NK-92 (cell line): ENCODE measurements around the gene ADGRF3.
"Not testable (repeated sequence)": the region's sequence is repeated elsewhere in the genome, so short reads cannot be mapped to it uniquely, and the experiment has no call there.

Experiments
- DNase-seq: peaks from one replicate; lab custom pipeline; 2025; ENCODE audit not compliant: unreplicated experiment; lab: John Stamatoyannopoulos, UW

Gene ADGRF3, protein sequence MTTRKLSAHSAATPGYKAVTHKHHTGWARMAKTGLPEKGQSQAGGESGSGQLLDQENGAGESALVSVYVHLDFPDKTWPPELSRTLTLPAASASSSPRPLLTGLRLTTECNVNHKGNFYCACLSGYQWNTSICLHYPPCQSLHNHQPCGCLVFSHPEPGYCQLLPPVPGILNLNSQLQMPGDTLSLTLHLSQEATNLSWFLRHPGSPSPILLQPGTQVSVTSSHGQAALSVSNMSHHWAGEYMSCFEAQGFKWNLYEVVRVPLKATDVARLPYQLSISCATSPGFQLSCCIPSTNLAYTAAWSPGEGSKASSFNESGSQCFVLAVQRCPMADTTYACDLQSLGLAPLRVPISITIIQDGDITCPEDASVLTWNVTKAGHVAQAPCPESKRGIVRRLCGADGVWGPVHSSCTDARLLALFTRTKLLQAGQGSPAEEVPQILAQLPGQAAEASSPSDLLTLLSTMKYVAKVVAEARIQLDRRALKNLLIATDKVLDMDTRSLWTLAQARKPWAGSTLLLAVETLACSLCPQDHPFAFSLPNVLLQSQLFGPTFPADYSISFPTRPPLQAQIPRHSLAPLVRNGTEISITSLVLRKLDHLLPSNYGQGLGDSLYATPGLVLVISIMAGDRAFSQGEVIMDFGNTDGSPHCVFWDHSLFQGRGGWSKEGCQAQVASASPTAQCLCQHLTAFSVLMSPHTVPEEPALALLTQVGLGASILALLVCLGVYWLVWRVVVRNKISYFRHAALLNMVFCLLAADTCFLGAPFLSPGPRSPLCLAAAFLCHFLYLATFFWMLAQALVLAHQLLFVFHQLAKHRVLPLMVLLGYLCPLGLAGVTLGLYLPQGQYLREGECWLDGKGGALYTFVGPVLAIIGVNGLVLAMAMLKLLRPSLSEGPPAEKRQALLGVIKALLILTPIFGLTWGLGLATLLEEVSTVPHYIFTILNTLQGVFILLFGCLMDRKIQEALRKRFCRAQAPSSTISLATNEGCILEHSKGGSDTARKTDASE

GRCh38 chr2:26346454-26347053, at the start of gene ADGRF3:
ADGRF3 (minus strand) TSS chr2:26346789; CDS start chr2:26346234, 555 bp downstream.
- no peak for DNase-seq

GRCh38 chr2:26395394-26395793, 48.8 kb upstream of the ADGRF3 start:
- DNase-seq, result no peak

DNA sequence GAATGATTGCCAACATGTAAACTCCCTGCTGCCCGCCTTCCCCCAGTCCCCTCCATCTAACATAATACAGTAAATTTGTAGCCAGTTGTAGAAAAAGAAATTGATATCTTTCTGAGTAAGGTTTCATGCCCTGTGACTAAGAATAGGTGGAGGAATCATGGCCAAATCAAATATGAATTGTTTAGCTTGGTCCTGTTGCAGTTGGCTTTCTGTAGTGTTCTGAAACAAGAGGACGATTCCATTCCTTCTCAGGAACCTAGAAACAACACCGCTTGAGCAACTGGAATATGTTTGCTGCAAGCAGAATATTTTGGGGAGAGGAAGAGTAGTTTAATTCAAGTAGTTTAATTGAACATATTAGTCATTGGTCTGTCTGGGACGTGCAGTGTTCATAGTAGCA, 48.1 kb upstream of the ADGRF3 start:
- no peak for DNase-seq

DNA sequence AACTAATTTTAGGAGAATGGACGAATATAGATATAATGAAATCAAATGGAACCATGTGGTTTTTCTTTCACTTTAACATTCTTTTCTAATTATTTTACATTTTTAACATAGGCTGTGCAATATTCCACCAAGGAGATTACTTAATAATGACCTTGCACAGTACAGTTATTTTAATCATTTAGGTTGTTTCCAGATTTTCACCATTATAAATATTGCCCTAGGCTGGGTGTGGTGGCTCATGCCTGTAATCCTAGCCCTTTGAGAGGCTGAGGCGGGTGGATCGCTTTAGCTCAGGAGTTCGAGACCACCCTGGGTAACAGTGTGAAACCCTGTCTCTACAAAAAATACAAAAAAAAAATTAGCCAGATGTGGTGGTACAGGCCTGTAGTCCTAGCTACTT, 40.6 kb upstream of the ADGRF3 start:
- DNase-seq, result no peak

DNA sequence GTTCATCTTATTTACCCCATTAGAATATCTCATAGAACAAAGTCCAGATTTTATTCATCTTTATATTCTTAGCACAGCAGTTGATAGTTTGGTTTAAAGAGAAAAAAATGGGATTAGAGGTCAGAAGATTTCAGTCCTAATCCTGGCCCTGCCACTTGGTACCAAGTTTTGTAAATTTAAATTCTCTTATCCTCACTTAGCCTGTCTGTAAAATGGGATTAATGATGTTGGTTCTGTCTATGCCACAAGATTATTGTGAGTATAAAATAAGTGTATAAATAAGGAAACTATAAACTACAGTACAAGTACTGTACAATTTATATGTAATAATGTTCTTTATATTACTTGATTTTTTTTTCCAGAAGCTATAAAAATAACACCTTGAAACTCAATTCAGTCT, 38.0 kb upstream of the ADGRF3 start:
- DNase-seq, result no peak

DNA sequence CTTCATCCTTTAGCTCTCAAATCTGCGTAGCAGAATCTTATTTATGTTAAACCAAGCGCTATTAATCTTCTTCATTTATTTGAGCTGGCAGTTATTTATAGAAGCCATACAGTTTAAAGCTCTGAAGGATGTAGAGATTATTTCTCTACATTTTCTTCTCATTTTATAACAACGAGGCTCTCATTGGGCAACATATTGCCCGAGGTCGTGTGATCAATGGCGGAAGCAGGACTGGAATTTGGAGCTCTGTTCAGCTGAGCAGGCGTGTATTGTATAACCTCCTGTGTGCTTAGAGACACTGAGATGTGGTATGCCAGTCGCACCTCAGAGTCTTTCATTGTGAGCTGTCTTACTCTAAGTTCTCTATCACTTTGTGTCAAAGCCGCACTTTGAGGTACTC, 37.6 kb upstream of the ADGRF3 start:
- DNase-seq, result no peak

DNA sequence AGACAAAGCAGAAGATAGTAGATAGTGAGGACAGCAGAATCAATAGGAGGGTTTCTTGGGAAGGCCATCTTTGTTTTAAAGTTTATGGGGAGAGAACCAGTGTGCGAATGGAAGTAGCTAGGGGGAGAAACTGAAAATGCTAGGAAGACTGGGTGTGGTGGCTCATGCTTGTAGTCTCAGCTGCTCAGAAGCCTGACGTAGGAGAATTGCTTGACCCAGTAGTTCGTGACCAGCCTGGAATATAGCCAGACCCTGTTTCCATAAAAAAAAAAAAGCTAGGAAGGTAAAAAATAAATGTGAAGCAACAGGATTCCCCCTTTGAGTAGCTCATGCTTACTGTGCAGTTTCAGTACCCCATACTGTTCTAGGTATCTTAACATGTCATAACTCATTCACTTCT, 36.0 kb upstream of the ADGRF3 start:
- DNase-seq, result no peak

- no peak for DNase-seq
Observed at GRCh38 chr2:26380281-26380680, 33.7 kb upstream of the ADGRF3 start.

DNA sequence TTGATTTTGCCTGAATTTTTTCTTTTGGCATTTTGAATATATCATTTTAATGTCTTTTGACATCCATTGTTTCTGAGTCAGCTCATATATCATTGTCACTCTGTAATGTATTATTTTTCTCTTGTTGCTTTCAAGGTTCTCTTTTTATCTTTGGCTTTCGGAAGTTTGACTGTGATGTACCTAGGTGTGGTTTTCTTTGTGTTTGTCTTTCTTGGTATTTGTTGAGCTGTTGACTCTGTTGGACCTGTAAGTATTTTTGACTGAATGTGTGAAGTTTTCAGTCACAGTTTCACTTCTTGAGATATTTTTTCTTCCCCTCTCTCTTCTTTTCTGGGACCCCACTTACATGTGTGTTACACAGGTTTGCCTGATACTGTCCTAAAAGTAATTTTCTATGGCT, 30.2 kb upstream of the ADGRF3 start:
- no peak for DNase-seq

DNA sequence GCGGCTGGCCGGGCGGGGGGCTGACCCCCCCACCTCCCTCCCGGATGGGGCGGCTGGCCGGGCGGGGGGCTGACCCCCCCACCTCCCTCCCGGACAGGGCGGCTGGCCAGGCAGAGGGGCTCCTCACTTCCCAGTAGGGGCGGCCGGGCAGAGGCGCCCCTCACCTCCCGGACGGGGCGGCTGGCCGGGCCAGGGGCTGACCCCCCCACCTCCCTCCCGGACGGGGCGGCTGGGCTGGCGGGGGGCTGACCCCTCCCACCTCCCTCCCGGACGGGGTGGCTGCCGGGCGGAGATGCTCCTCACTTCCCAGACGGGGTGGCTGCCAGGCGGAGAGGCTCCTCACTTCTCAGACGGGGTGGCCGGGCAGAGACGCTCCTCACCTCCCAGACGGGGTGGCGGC, 24.3 kb upstream of the ADGRF3 start:
- DNase-seq, result not testable (repeated sequence)

DNA sequence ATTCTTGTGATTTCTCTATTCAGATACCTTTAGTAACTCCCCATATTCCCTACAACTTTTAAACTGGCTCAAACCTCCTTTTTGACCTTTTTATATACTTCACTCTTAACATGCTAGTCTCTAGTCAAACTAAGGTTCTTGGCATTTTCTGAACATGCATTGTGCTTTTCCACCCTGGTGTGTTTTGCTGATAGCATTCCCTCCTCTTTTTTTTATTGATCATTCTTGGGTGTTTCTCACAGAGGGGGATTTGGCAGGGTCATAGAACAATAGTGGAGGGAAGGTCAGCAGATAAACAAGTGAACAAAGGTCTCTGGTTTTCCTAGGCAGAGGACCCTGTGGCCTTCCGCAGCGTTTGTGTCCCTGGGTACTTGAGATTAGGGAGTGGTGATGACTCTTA, 23.1 kb upstream of the ADGRF3 start:
- not testable (repeated sequence) for DNase-seq

- DNase-seq, result no peak
Observed at GRCh38 chr2:26366957-26367356, 20.4 kb upstream of the ADGRF3 start.

DNA sequence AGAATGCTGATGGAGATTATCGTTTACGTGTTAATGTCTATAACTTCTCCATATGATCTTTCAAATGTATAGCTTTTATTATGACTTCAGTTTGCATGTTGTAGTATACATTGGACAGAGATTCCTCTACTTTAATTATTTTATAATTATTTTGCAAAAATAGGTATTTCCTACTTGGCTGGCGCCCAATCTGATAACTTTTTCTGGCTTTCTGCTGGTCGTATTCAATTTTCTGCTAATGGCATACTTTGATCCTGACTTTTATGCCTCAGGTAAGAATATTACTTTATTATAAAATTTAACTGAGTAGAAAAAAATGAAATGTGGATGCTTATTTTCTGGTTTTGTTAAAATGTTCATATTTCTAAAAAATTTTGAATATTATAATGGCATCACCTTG, 18.1 kb upstream of the ADGRF3 start:
- DNase-seq, result no peak

- no peak for DNase-seq
Observed at GRCh38 chr2:26363958-26364357, 17.4 kb upstream of the ADGRF3 start.

DNA sequence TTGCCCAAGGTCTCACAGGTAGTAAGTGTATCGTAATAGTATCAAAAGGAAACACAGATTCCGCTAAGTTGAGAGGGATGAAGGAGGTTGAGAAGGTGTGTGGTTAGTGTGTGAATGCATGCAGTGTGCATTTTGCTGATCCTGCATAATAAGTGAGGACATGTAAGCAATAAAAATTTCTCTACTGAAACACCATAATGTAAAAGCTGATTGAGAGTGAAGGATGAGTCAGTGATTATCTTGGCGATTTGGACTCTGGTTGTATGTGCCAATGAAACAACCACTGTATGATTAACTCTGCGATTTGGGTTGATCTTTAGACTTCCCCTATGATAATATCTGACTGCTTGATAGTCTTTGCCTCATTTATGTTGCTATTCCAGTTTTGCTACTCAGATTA, 16.7 kb upstream of the ADGRF3 start:
- no peak for DNase-seq

DNA sequence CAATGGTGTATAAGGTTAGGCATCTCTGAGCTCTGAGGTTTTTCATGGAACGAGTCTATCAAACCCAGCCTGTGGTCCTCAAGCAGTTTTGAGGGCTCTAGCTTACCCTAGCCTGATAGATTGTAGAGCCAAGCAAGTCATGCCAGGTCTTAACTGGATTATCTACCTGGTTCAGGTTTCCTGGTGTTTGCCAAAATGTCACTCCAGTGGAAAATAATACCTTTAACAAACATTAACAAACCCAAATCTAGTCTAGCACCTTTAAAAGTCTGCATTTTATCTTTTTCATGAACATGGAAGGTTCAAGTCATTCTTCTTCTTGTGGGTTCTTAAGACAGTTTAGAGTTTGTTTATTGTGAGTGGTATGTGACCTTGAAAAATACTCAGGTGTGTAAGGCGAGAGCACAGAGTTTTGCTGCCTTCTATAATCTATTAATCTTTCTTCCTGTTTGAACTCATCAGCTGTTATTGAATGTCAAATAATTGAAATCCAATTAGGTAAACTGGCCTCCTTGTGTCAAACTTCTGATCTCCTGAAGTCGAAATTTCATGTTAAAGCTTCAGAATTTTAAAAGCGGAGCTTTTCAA, 13.4 kb upstream of the ADGRF3 start:
- DNase-seq, result no peak

GRCh38 chr2:26356771-26357170, 10.2 kb upstream of the ADGRF3 start:
- DNase-seq, result no peak

DNA sequence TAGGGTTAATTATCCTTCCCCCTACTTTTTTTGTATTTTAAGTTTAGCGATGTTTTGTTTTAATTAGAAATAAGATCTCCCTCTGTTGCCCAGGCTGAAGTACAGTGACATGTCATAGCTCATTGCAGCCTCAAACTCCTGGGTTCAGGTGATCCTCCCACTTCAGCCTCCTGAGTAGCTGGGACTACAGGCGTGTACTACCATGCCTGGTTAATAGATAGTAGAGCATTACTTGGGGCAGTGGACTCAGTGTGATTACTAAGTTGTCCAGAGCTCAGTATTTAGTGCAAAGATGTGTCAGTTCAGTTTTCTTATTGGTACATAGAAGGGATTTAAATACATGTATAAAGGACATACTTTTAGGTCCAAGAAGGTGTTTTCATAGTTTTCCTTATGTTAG, 9.5 kb upstream of the ADGRF3 start:
- no peak for DNase-seq

- DNase-seq, result no peak
Observed at GRCh38 chr2:26355038-26355995, 8.7 kb upstream of the ADGRF3 start.

DNA sequence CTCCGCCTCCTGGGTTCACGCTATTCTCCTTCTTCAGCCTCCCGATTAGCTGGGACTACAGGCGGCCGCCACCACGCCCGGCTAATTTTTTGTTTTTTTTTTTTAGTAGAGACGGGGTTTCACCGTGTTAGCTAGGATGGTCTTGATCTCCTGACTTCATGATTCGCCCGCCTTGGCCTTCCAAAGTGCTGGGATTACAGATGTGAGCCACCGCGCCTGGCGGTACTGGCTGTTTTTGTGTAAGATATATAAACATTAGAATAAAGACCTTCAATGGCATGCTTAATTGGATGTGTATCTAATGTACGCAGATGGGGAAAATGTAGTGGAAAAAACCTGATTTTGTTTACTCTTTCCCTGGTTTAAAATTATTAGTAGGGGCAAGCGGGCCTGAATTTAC, 7.9 kb upstream of the ADGRF3 start:
- not testable (repeated sequence) for DNase-seq
